Measurements from ENCODE around the gene CDH15. TPM values are rescaled to one million over a fixed set of nuclear protein-coding genes. Genes with fewer than 3 reads are reported as not detected.

CDH15 gene
- total and polyA plus RNA-seq, 11 donors = 0.16 to 0.32 (median 0.18) TPM; not detected in 8

DNA sequence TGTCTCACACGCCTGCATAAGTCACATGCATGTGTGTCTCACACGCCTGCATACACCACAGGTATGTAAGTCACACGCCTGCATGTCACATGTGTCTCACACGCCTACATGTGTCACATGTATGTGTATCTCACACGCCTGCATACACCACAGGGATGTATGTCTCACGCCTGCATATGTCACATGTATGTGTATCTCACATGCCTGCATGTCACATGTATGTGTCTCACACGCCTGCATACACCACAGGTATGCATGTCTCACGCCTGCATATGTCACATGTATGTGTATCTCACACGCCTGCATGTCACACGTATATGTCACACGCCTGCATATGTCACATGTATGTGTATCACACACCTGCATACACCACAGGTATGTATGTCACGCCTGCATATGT, 13.8 kb upstream of the CDH15 start:
- Histone ChIP-seq H3K27me3 (peaks cover 0 to 4% (median 0%) of the 10 kb centered on the region in 9 donors), H3K27ac (no peak overlapping the region), H3K36me3 (no peaks in the 10 kb centered on the region), H3K4me1 (peaks cover 10 to 30% (median 25%) of the 10 kb centered on the region in 12 donors), H3K9me3 (no peaks in the 10 kb centered on the region), H3K4me3 (no peak overlapping the region)
- WGBS, 4 donors = 92 to 95% (median 93%) methylated on average over 12 of the region's 12 CpGs
- intact Hi-C loops (cut with DNase I) = no loop called here
- ATAC-seq (no peak), DNase-seq (no peak)
- TF ChIP-seq POLR2A (IDR thresholded peaks at IDR 0.05) = no peak
- TF ChIP-seq, protein P1, sequence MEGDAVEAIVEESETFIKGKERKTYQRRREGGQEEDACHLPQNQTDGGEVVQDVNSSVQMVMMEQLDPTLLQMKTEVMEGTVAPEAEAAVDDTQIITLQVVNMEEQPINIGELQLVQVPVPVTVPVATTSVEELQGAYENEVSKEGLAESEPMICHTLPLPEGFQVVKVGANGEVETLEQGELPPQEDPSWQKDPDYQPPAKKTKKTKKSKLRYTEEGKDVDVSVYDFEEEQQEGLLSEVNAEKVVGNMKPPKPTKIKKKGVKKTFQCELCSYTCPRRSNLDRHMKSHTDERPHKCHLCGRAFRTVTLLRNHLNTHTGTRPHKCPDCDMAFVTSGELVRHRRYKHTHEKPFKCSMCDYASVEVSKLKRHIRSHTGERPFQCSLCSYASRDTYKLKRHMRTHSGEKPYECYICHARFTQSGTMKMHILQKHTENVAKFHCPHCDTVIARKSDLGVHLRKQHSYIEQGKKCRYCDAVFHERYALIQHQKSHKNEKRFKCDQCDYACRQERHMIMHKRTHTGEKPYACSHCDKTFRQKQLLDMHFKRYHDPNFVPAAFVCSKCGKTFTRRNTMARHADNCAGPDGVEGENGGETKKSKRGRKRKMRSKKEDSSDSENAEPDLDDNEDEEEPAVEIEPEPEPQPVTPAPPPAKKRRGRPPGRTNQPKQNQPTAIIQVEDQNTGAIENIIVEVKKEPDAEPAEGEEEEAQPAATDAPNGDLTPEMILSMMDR (IDR thresholded peaks at IDR 0.05) = no peak

DNA sequence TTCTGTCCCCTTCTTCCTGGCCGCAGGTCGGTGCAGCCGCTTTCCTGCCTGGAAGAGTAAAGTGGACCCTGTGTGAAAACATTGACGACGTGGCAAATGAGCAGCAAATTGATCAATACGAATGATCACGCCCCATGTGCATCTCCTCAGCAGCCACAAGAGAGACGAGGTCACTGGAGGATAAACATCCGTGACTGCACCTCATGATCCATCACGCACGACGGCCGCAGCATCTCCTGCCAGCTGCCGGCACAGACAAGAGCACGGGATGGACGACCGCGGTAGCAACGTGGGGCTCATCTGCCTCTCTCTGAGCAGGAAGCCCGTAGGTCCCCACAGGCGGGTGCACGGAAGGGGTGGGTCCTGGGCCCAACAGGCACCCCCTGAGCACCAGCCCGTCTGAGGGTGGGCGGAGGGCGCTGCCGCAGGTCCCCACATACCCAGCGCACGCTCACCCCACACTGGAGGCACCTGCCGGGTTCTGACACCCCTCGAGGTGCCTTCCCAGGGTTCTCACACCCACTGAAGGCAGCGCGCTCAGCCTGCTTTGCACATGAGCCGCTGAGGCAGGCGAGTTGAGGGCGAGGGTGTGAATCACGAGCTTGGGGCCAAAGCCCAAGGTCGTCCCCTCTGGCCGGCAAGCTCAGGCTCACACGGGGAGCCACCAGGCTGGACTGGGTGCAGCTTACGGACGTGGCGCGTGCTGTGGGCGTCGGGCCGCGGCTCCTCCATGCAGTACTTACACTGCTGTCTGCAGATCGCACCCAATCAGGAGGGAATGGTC, 12.3 kb upstream of the CDH15 start:
- intact Hi-C loops (cut with DNase I) = no loop called here

DNA sequence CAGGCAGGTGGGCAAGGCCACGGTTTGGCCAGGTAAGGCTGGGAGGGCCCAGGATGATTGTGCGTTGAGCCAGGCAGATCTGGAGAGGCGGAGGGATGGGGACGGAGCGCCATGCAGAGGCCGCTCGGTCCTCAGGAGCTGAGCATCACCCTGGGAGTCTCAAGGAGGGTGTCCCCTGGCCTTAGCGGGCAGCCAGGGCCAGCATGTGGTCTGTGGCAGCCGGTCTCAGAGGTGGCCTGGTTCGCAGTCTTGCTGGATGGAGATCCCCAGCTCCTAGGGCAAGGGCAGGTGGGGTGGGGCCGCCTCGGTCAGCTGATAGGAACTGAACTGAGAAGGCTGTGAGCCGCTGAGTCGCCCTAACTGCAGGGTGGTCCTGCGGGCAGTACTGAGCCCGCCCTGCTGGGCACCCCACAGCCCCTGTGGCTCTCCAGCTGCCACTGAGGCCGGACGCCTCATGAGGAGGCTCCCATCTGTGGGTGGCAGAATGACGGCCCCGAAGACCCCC, 11.6 kb upstream of the CDH15 start:
- Histone ChIP-seq H3K27me3 (peaks cover 0 to 6% (median 0%) of the 10 kb centered on the region in 9 donors), H3K9me3 (no peaks in the 10 kb centered on the region), H3K27ac (no peak overlapping the region), H3K36me3 (no peaks in the 10 kb centered on the region), H3K4me1 (peaks cover 5 to 23% (median 20%) of the 10 kb centered on the region in 12 donors), H3K4me3 (no peak overlapping the region)
- ATAC-seq (no peak), DNase-seq (no peak)
- TF ChIP-seq, protein P1 (IDR thresholded peaks at IDR 0.05) = no peak
- TF ChIP-seq POLR2A (IDR thresholded peaks at IDR 0.05) = no peak
- intact Hi-C loops (cut with DNase I) = loop anchor here in 4 of 10 donors (10.0 kb wide), 1 partner anchor 345 kb away; the partner anchor contains the start of gene APRT (in 4 of the 4)
- WGBS, 4 donors = 89 to 94% (median 89%) methylated on average over 7 to 20 of the region's 20 CpGs

More for the DNA sequence above, 12.3 kb upstream of the CDH15 start:
- Histone ChIP-seq H3K27ac (no peak overlapping the region), H3K4me1 (peaks cover 10 to 30% (median 26%) of the 10 kb centered on the region in 12 donors), H3K9me3 (no peaks in the 10 kb centered on the region), H3K36me3 (no peaks in the 10 kb centered on the region), H3K27me3 (peaks cover 0 to 4% (median 0%) of the 10 kb centered on the region in 9 donors), H3K4me3 (no peak overlapping the region)
- DNase-seq (no peak), ATAC-seq (no peak)
- WGBS, 4 donors = 84 to 92% (median 88%) methylated on average over 20 to 48 of the region's 48 CpGs
- TF ChIP-seq POLR2A (IDR thresholded peaks at IDR 0.05) = no peak
- TF ChIP-seq, protein P1 (IDR thresholded peaks at IDR 0.05) = no peak

DNA sequence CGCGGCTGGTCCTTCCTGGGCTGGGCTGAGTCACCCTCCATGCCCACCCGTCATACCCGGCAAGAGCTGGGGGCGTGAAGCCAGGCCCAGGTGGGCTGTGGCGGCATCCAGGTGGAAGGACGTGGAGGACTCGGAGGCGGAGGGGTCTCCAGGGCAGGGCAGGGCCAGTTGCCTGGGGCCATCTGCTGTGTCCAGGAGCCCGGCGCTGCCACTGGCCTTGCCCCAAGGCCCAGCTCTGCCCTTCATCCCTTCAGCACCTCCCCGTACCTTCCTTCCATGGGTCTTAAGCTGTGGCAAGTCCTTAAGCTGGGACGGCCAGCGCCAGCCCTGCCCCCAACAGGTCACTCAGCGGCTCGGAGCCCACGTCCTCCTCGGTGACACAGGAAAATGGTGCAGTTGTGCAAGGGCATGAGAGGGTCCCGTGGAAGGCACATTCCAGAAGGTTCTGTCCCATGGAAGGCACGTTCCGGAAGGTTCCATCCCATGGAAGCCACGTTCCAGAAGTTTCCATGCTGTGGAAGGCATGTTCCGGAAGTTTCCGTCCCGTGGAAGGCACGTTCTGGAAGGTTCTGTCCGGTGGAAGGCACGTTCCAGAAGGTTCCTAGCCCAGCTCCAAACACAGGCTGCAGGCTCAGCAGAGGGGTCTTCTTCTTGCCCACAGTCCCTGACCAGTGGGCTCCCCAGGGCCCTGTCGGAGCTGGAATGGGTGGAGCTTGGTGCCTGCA, 10.4 kb upstream of the CDH15 start:
- intact Hi-C loops (cut with DNase I) = loop anchor here in 4 of 10 donors (10.0 kb wide), 1 partner anchor 346 kb away; the partner anchor contains the start of gene APRT (in 4 of the 4)
- WGBS, 4 donors = 79 to 89% (median 86%) methylated on average over 11 to 29 of the region's 29 CpGs

More for the DNA sequence above, 10.4 kb upstream of the CDH15 start:
- Histone ChIP-seq H3K27me3 (peaks cover 0 to 13% (median 0%) of the 10 kb centered on the region in 9 donors), H3K4me3 (no peak overlapping the region), H3K27ac (no peak overlapping the region), H3K9me3 (no peaks in the 10 kb centered on the region), H3K36me3 (no peaks in the 10 kb centered on the region), H3K4me1 (peaks cover 0 to 11% (median 7%) of the 10 kb centered on the region in 12 donors)
- TF ChIP-seq POLR2A (IDR thresholded peaks at IDR 0.05) = no peak
- TF ChIP-seq, protein P1 (IDR thresholded peaks at IDR 0.05) = no peak
- ATAC-seq (no peak), DNase-seq (no peak)

Measured in heart left ventricle (tissue), 16 donors.